GM10248 (cell line): ENCODE results near the gene LEFTY1.
"Not testable (repeated sequence)": the region's sequence is repeated elsewhere in the genome, so short reads cannot be mapped to it uniquely, and the experiment has no call there.

ENCODE experiments used
- CTCF ChIA-PET: fragments of 300-600 bp; sonication (Branson Sonifier 250); formaldehyde crosslinking; extraction: SDS; loops from one replicate; lab custom pipeline; 2021; ENCODE audit warnings: antibody characterized with exemption; lab: Yijun Ruan, JAX
- POLR2A ChIA-PET: fragments of 350-650 bp; sonication (Branson Sonifier 250); formaldehyde crosslinking; extraction: SDS; loops from one replicate; lab custom pipeline; 2020; ENCODE audit warnings: antibody characterized with exemption; lab: Yijun Ruan, JAX
- DNase-seq: peaks from one replicate; pipeline ENCODE4 v3.0.0; 2012; ENCODE audit errors: extremely low spot score
- TF ChIP-seq, protein P1 (sequence below): IDR thresholded peaks from 2 replicates; pipeline ENCODE4 v1.5.1; 2012; ENCODE audit warnings: mild to moderate bottlenecking, low read depth; ENCODE audit errors: extremely low read depth, missing control alignments, control extremely low read depth

Gene LEFTY1

DNA sequence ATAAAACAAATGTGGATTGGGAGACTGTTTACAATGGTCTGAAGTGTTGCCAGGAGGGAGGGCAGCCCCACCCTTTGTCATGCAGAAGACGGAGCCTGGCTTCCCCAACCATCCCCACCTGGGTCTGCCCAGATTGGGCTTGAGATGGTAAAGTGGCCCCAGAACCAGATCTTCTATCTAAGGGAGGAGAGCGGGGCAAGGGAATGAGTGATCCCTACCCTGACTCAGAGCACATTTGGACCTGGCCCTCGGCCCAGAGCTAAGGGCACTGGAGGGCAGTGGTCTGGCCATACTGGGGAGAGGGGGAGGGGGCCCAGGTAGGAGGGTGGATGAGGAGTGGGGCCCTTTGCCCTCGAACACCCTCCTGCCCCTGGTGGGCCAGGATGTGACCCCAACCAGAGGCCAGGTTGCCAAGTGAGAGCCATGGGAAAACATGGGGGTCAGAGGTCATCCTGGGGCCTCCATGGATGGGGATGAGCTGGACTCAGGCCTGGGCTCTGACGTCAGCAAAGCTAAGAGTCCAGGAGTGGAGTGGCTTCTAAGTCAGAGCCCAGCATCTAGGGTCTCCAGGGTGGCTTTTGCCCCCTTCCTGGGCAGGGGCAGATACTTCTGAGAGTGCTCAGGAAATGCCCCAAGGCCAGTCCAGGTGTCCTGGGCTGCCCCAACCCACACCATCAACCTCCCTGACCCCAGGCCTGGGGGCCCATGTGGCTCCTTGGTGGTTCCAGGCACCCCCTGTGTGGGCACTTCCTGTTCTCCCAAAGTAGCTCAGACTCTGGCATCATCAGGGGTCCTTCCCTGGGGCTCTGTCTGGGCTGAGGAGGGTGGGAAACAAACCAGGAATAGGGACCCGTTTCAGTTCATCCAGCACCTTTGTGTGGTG is 1.6 kb upstream of the LEFTY1 start:
- DNase-seq, result no peak
- TF ChIP-seq, protein P1, sequence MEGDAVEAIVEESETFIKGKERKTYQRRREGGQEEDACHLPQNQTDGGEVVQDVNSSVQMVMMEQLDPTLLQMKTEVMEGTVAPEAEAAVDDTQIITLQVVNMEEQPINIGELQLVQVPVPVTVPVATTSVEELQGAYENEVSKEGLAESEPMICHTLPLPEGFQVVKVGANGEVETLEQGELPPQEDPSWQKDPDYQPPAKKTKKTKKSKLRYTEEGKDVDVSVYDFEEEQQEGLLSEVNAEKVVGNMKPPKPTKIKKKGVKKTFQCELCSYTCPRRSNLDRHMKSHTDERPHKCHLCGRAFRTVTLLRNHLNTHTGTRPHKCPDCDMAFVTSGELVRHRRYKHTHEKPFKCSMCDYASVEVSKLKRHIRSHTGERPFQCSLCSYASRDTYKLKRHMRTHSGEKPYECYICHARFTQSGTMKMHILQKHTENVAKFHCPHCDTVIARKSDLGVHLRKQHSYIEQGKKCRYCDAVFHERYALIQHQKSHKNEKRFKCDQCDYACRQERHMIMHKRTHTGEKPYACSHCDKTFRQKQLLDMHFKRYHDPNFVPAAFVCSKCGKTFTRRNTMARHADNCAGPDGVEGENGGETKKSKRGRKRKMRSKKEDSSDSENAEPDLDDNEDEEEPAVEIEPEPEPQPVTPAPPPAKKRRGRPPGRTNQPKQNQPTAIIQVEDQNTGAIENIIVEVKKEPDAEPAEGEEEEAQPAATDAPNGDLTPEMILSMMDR, result no peak
- POLR2A ChIA-PET, result no interaction called here
- CTCF ChIA-PET, result interaction anchor here (0.7 to 2.8 kb wide), 3 partner anchors 8 to 21 kb away, joined by 3 to 11 read pairs (median 6); partner anchors contain the start of gene TMEM63A

DNA sequence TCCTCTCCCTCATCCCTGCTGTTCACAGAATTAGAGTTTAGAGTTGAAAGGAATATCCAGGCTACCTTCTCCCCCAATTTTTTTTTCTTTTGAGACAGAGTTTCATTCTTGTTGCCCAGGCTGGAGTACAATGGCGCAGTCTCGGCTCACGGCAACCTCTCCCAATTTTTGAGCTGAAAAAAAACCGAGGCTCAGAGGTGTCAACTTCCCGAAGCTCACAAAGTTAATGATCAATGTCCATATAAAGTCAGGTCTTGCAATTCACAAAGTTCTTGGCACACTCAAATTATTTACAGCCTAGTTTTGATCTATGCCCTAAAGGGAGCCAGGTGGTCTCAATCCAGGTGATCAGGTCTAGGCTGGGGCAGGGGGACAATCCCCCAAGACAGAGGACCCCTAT is 797 bp upstream of the LEFTY1 start:
- TF ChIP-seq, protein P1, result no peak
- ChIA-PET POLR2A (no interaction called here), CTCF (interaction anchor here (1.2 to 2.8 kb wide), 3 partner anchors 13 to 65 kb away, joined by 3 to 11 read pairs (median 6); no protein-coding TSS in a partner anchor)
- no peak for DNase-seq

DNA sequence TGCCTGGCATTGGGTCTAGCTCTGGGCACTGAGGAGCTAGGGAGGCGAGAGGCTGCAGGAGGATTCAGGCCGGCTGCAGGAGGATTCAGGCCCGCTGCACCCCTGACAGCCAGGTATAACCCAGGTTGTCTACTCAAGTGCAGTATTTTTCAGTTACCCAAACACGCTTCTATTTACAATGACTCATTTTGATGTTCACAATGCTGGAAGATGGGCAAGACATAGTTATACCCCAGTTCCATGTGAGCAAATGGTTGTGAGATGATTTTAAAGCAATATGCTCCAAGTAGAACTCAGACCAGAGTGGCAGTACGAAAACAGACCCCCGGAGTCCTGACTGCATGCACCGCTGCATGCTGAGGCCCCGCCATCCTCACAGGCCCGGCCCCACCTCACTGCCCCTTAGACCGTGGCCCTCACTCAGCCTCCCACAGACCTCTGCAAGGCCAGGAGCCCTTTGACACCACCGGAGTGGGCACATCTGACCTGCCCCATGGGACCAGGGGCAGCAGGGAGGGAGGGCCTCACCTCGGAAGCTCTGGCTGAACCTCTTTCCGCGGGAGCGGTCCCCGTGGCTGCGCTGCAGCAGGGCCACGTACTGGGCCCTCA is 553 bp downstream of the LEFTY1 start:
- TF ChIP-seq, protein P1, result no peak
- ChIA-PET POLR2A (no interaction called here), CTCF (interaction anchor here (1.7 to 2.8 kb wide), 2 partner anchors 11 to 23 kb away, joined by 6 to 11 read pairs; no protein-coding TSS in a partner anchor)
- no peak for DNase-seq

DNA sequence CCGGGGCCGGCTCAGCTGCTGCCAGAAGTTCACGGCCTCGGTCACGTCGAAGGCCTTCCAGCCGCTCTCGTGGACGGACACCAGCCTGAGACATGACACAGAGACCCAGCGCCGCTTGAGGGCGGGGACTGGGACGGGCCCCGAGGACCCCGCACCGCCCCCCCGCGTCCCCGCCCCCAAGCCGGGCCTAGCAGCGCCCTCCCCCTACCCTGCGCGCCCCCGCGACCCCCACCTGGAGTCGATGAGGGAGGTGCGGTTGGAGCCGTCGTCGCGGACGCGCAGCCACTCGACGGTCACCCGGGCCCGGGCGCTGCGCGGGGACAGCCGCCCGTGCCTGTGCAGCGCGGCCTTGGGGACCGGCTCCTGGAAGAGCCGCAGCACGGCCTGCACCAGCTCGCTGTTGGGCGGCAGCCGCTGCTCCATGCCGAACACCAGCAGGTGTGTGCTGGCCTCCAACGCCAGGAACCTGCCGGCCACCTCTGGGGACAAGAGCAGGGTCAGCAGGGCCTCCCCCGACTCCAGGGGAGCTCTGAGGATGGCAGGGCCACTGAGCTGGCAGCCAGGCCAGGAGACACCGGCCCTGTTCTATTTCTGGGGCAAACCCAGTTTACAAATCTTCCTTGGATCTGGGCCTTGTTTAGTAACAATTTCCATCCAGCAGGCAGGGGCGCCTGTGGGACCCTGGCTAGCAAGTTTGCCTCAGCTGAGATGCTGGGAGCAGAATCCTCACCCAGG is 1.2 kb downstream of the LEFTY1 start:
- POLR2A ChIA-PET, DNase-seq: not testable (repeated sequence)
- CTCF ChIA-PET, result interaction anchor here (2.8 kb wide), 1 partner anchor 24 kb away, joined by 11 read pairs; no protein-coding TSS in a partner anchor

DNA sequence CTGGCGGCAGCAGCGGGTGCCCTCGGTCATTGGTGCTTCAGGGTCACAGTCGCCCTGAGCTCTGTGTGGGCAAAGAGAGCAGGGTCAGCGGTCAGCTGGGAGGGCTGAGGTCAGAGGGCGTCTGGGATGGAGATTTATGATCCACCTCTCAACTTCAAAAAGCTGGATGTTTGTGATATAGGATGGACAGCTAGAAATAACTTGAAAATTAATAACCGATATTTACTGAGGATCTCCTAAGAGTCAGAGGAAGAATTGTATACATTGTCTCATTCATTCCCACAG is 2.0 kb downstream of the LEFTY1 start:
- DNase-seq, result no peak
- ChIA-PET CTCF (no interaction called here), POLR2A (no interaction called here)
- TF ChIP-seq, protein P1, result no peak

DNA sequence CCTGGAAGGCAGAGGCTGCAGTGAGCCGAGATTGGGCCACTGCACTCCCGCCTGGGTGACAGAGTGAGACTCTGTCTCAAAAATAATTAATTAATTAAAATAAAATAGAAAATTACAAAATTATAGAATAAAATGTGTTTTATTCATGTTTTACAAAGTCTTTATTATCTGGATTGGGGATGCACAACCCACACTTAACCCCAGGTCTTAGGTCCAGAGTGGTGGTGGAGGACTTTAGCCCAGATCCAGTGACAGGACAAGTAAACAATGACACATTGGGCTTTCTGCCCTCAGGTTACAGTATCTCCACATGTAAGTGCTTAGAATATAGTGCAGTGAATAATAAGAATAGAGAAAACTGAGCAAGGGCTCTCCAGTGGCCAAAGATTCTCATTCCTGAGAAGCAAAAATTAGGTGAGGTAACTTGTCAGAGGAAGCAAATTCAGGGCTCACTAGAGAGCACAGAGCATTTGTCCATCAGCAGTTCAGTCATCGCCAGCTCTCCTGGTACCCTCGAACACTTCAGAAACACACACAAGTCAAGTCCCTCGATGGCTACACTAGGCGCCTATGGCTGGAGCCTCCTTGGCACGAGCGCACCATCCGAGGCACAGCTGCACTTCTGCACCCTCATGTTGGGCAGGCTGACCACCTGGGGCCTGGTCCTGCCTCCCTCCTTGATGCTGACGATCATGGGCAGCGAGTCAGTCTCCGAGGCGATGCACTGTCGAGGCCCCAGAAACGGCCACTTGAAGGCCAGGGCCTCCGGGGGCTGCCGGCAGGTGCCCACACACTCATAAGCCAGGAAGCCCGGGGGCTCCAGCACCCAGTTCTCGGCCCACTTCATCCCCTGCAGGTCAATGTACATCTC is 2.6 kb downstream of the LEFTY1 start:
- TF ChIP-seq, protein P1, result no peak
- no peak for DNase-seq
- ChIA-PET CTCF (no interaction called here), POLR2A (no interaction called here)
